Ishikawa (cell line): ENCODE data around the gene CLDN7.

Experiments used
- CEBPB ChIP-seq: IDR thresholded peaks from 2 replicates; pipeline ENCODE4 v1.6.1; 2012
- CREB1 ChIP-seq: IDR thresholded peaks from 2 replicates; pipeline ENCODE4 v1.6.1; 2012; ENCODE audit warnings: low read depth
- EGR1 ChIP-seq: IDR thresholded peaks from 2 replicates; pipeline ENCODE4 v1.6.1; 2012
- EP300 ChIP-seq: IDR thresholded peaks from 2 replicates; pipeline ENCODE4 v1.6.1; 2012; ENCODE audit warnings: borderline replicate concordance
- FOXM1 ChIP-seq: IDR thresholded peaks from 2 replicates; pipeline ENCODE4 v1.6.1; 2012; ENCODE audit warnings: low read depth, borderline replicate concordance
- MAX ChIP-seq: IDR thresholded peaks from 2 replicates; pipeline ENCODE4 v1.6.1; 2012
- NFIC ChIP-seq: IDR thresholded peaks from 2 replicates; pipeline ENCODE4 v1.6.1; 2012
- RAD21 ChIP-seq: IDR thresholded peaks from 2 replicates; pipeline ENCODE4 v1.6.1; 2012; ENCODE audit warnings: low read depth
- REST ChIP-seq: IDR thresholded peaks from 2 replicates; pipeline ENCODE4 v1.6.1; 2012; ENCODE audit warnings: low read depth, mild to moderate bottlenecking
- TAF1 ChIP-seq: IDR thresholded peaks from 2 replicates; pipeline ENCODE4 v1.6.1; 2012; ENCODE audit warnings: low read depth, mild to moderate bottlenecking
- TEAD4 ChIP-seq: IDR thresholded peaks from 2 replicates; pipeline ENCODE4 v1.6.1; 2012
- USF1 ChIP-seq: IDR thresholded peaks from 2 replicates; pipeline ENCODE4 v1.6.1; 2012

GRCh38 chr17:7249830-7250229 lies 12.4 kb downstream of the CLDN7 start:
- no peak for TF ChIP-seq CEBPB
- no peak for TF ChIP-seq RAD21
- TF ChIP-seq EP300 = no peak
- no peak for TF ChIP-seq MAX
- TF ChIP-seq REST = no peak
- TF ChIP-seq EGR1 = no peak
- no peak for TF ChIP-seq USF1
- TF ChIP-seq CREB1 = no peak
- TF ChIP-seq TAF1 = no peak
- no peak for TF ChIP-seq FOXM1
- no peak for TF ChIP-seq TEAD4
- TF ChIP-seq NFIC = no peak
